Lower leg skin (tissue), 3 donors: ENCODE data around the gene ADAM17.

Experiments used
- POLR2A ChIP-seq, 2 donors: fragments of 450-650 bp; IDR thresholded peaks; one replicate each; pipeline ENCODE4 v1.6.1; 2016 to 2017; ENCODE audit warnings: antibody characterized with exemption in 2 of 2, mild to moderate bottlenecking in 1 of 2, moderate library complexity in 1 of 2
- TF ChIP-seq, protein P1 (sequence below), 3 donors: fragments of 450-650 bp; IDR thresholded peaks; one replicate each; pipeline ENCODE4 v1.5.1; 2016; ENCODE audit warnings: antibody characterized with exemption in 3 of 3, mild to moderate bottlenecking in 3 of 3, moderate library complexity in 2 of 3

DNA sequence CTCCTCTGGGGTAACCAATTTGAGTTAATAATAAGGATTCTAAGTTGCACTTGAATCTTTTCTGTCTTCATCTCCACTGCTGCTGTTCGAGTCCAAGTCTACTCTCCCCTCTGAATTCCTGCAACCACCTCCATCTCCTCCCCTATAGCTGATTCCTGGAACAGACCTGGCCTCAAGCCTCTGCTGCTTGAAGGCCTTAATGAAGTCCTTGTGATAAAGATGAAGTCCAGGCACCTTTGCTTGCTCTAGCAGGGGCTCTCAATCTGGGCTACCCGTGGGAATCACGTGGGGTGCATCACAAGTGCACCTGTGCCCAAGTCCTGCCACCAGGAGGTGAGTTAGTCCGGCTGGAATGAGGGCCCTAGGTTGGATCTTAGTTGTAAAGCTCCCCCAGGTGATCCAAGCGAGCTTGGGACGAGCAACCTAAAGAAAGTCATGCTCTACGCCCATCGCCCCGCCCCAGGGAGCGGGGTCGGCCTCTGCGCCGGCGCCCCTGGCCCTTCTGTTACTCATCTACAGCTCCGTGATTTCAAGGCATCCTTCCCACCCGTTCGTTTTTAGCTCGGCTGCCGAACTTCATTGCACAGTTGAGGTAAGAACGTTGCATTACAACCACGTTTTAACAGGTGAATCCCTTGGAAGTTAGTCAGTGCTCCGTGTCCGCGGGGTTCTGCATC lies 82.2 kb downstream of the ADAM17 start:
- TF ChIP-seq, protein P1, sequence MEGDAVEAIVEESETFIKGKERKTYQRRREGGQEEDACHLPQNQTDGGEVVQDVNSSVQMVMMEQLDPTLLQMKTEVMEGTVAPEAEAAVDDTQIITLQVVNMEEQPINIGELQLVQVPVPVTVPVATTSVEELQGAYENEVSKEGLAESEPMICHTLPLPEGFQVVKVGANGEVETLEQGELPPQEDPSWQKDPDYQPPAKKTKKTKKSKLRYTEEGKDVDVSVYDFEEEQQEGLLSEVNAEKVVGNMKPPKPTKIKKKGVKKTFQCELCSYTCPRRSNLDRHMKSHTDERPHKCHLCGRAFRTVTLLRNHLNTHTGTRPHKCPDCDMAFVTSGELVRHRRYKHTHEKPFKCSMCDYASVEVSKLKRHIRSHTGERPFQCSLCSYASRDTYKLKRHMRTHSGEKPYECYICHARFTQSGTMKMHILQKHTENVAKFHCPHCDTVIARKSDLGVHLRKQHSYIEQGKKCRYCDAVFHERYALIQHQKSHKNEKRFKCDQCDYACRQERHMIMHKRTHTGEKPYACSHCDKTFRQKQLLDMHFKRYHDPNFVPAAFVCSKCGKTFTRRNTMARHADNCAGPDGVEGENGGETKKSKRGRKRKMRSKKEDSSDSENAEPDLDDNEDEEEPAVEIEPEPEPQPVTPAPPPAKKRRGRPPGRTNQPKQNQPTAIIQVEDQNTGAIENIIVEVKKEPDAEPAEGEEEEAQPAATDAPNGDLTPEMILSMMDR (IDR thresholded peaks at IDR 0.05), result no peak
- no peak for TF ChIP-seq POLR2A (IDR thresholded peaks at IDR 0.05)
